GM23338 (cell line): ENCODE data around the gene GOLGA7B. TPM values are rescaled to one million over a fixed set of nuclear protein-coding genes. Genes with fewer than 3 reads are reported as not detected.

Source experiments
- ATAC-seq: fragments of 200-7000 bp; cut with Tn5 transposase; 3 replicates; pipeline ENCODE4 v1.9.1; 2020
- DNase-seq: peaks from one replicate; pipeline ENCODE4 v3.0.0-alpha.2; 2015; ENCODE audit warnings: low spot score
- H2AFZ ChIP-seq: fragments of 200-600 bp; sonication (generic); 2 replicates; pipeline ENCODE4 v1.8.0; 2016; ENCODE audit warnings: antibody characterized with exemption, mild to moderate bottlenecking, moderate library complexity
- H3F3A ChIP-seq: fragments of 200-600 bp; sonication (generic); replicated peaks from 2 replicates; pipeline ENCODE4 v1.8.0; 2017; ENCODE audit warnings: antibody characterized with exemption, mixed run types, low read depth
- H3K27ac ChIP-seq: fragments of 200-600 bp; sonication (generic); 2 replicates; pipeline ENCODE4 v1.6.1; 2016; ENCODE audit warnings: low read depth
- H3K27me3 ChIP-seq: fragments of 200-600 bp; sonication (generic); 2 replicates; pipeline ENCODE4 v1.8.0; 2016; ENCODE audit warnings: mild to moderate bottlenecking, mixed run types, moderate library complexity; ENCODE audit not compliant: insufficient read depth
- H3K36me3 ChIP-seq: fragments of 200-600 bp; sonication (generic); 2 replicates; pipeline ENCODE4 v1.8.0; 2016; ENCODE audit warnings: mild to moderate bottlenecking; ENCODE audit not compliant: insufficient read depth
- H3K4me1 ChIP-seq: fragments of 200-600 bp; sonication (generic); 2 replicates; pipeline ENCODE4 v1.8.0; 2016; ENCODE audit warnings: mild to moderate bottlenecking, moderate library complexity; ENCODE audit not compliant: insufficient read depth
- H3K4me2 ChIP-seq: fragments of 200-600 bp; sonication (generic); 2 replicates; pipeline ENCODE4 v1.7.1; 2017; ENCODE audit warnings: mixed run types
- H3K4me3 ChIP-seq: fragments of 200-600 bp; sonication (generic); 2 replicates; pipeline ENCODE4 v1.6.1; 2016; ENCODE audit warnings: mixed run types
- H3K79me2 ChIP-seq: fragments of 200-600 bp; sonication (generic); replicated peaks from 2 replicates; pipeline ENCODE4 v1.8.0; 2017; ENCODE audit warnings: mild to moderate bottlenecking; ENCODE audit not compliant: insufficient read depth
- H3K9me2 ChIP-seq: fragments of 200-600 bp; sonication (generic); 2 replicates; pipeline ENCODE4 v1.8.0; 2017; ENCODE audit not compliant: insufficient read depth
- H4K20me1 ChIP-seq: fragments of 200-600 bp; sonication (generic); replicated peaks from 2 replicates; pipeline ENCODE4 v1.8.0; 2017; ENCODE audit warnings: mild to moderate bottlenecking; ENCODE audit not compliant: insufficient read depth
- H3K27ac Mint-ChIP-seq: 2 replicates; pipeline ENCODE4 v1.8.0; 2020; ENCODE audit warnings: inconsistent platforms, mild to moderate bottlenecking, moderate library complexity, mixed read lengths
- H3K27me3 Mint-ChIP-seq: 3 replicates; pipeline ENCODE4 v1.8.0; 2022; ENCODE audit warnings: low read depth, mild to moderate bottlenecking, moderate library complexity, mixed read lengths, inconsistent platforms; ENCODE audit not compliant: insufficient read depth, poor library complexity
- H3K36me3 Mint-ChIP-seq: 3 replicates; pipeline ENCODE4 v1.8.0; 2021; ENCODE audit warnings: low read depth, mild to moderate bottlenecking, inconsistent platforms, moderate library complexity, mixed read lengths
- H3K4me1 Mint-ChIP-seq: 3 replicates; pipeline ENCODE4 v1.8.0; 2020; ENCODE audit warnings: mild to moderate bottlenecking, inconsistent platforms, mixed read lengths
- H3K4me3 Mint-ChIP-seq: 3 replicates; pipeline ENCODE4 v1.8.0; 2021; ENCODE audit warnings: moderate library complexity, mild to moderate bottlenecking, inconsistent platforms, mixed read lengths
- H3K9me3 Mint-ChIP-seq: 3 replicates; pipeline ENCODE4 v1.8.0; 2020; ENCODE audit warnings: moderate library complexity, mild to moderate bottlenecking, inconsistent platforms, mixed read lengths
- CREB1 ChIP-seq: fragments of 250-450 bp; sonication (Bioruptor Pico); IDR thresholded peaks from 2 replicates; pipeline ENCODE4 v1.5.0; 2020; ENCODE audit warnings: low read depth, mild to moderate bottlenecking, moderate library complexity
- CTCF ChIP-seq, 2 experiments: fragments of 200-600 bp in 1 of 2; sonication (generic) in 1 of 2; conservative IDR thresholded peaks; 2 replicates each; pipeline versions ENCODE4 v1.5.1 to v1.6.1; 2016 to 2017; ENCODE audit warnings: antibody characterized with exemption in 2 of 2, low read depth in 2 of 2, mild to moderate bottlenecking in 2 of 2, moderate library complexity in 1 of 2
- ETS1 ChIP-seq: IDR thresholded peaks from 2 replicates; pipeline ENCODE4 v1.6.1; 2016; ENCODE audit warnings: antibody characterized with exemption
- EZH2 ChIP-seq: fragments of 200-600 bp; sonication (generic); IDR thresholded peaks from one replicate; pipeline ENCODE4 v1.8.0; 2017; ENCODE audit warnings: antibody characterized with exemption, mild to moderate bottlenecking, low read depth; ENCODE audit not compliant: unreplicated experiment
- JUNB ChIP-seq: IDR thresholded peaks from one replicate; pipeline ENCODE4 v1.6.1; 2016; ENCODE audit warnings: antibody characterized with exemption; ENCODE audit not compliant: unreplicated experiment
- POLR2AphosphoS5 ChIP-seq: IDR thresholded peaks from 2 replicates; pipeline ENCODE4 v1.6.1; 2016; ENCODE audit warnings: antibody characterized with exemption, low read depth
- REST ChIP-seq: IDR thresholded peaks from one replicate; pipeline ENCODE4 v1.6.1; 2018; ENCODE audit warnings: antibody characterized with exemption; ENCODE audit not compliant: unreplicated experiment
- ZNF114 ChIP-seq: fragments of 250-450 bp; sonication (Bioruptor Pico); IDR thresholded peaks from 2 replicates; pipeline ENCODE4 v1.5.0; 2020; ENCODE audit warnings: mild to moderate bottlenecking, moderate library complexity
- ZNF331 ChIP-seq: fragments of 250-450 bp; sonication (Bioruptor Pico); IDR thresholded peaks from 2 replicates; pipeline ENCODE4 v1.5.0; 2020; ENCODE audit warnings: low read depth, mild to moderate bottlenecking, moderate library complexity
- polyA plus RNA-seq: library from polyadenylated mRNA; unstranded; fragments of >200 nt; fragmentation: Nextera tagmentation; extraction: Ambion mirVana; gene quantifications from 2 replicates; pipeline ENCODE4 v1.2.1, GENCODE V29; 2016
- total RNA-seq: library from RNA; depleted of rRNA; stranded (reverse); fragments of >200 nt; shearing (Covaris generic); gene quantifications from 2 replicates; pipeline ENCODE4 v1.2.3, GENCODE V29; 2014

The GOLGA7B gene
- total and polyA plus RNA-seq, 2 experiments from 2014 or later, result 0.14 to 0.15 TPM

- TF ChIP-seq REST (no peak), CTCF (conservative IDR thresholded peaks at IDR 0.05; ENCODE audit: low read depth in 2 of 2) (no peak)
Measured at GRCh38 chr10:97889461-97890265, 40.0 kb downstream of the GOLGA7B start (continued).

- no peaks in the 10 kb centered on the region for H3F3A ChIP-seq
- H3K27me3 ChIP-seq, result no peaks in the 10 kb centered on the region
- no peaks in the 10 kb centered on the region for H3K9me2 ChIP-seq
- H3K4me2 ChIP-seq, result no peak overlapping the region
- no peak for ATAC-seq
- H3K4me1 ChIP-seq, result peaks cover 14% of the 10 kb centered on the region; the same call in 1 of the 2 replicates
- DNase-seq, result no peak
- no peak overlapping the region for H3K4me3 ChIP-seq
- no peaks in the 10 kb centered on the region for H3K9me3 Mint-ChIP-seq
- TF ChIP-seq EZH2 (no peak), ZNF331 (CRISPR knock-in tag) (no peak), ZNF114 (no peak), CREB1 (CRISPR knock-in tag) (no peak), ETS1 (no peak), CTCF (conservative IDR thresholded peaks at IDR 0.05; ENCODE audit: low read depth in 2 of 2) (no peak), JUNB (no peak), POLR2AphosphoS5 (no peak)
- H3K79me2 ChIP-seq, result no peaks in the 10 kb centered on the region
- no peaks in the 10 kb centered on the region for H4K20me1 ChIP-seq
- no peak overlapping the region for H3K27ac ChIP-seq
- no peaks in the 10 kb centered on the region for H3K36me3 ChIP-seq
- no peaks in the 10 kb centered on the region for H3K36me3 Mint-ChIP-seq
- peaks cover 2% of the 10 kb centered on the region for H3K27me3 Mint-ChIP-seq
- H3K4me1 Mint-ChIP-seq, result peaks cover 23% of the 10 kb centered on the region
- H2AFZ ChIP-seq, result no peak overlapping the region
- no peak overlapping the region for H3K4me3 Mint-ChIP-seq
- H3K27ac Mint-ChIP-seq, result no peak overlapping the region
Measured at GRCh38 chr10:97891497-97892167, 42.0 kb downstream of the GOLGA7B start.
